Stimulated activated CD8-positive, alpha-beta memory T cell treated with anti-CD3 and anti-CD28 coated beads, Interleukin-4, amount 100 ng/mL, for 1 hour (primary cell): ENCODE results near the gene GGT7.

Experiments
- DNase-seq, 2 donors: peaks; one replicate each; pipeline ENCODE4 v3.0.0-alpha.2; 2020; ENCODE audit warnings: low read depth in 2 of 2, low spot score in 1 of 2

The GGT7 gene

GRCh38 chr20:34797012-34797995 is 75.4 kb downstream of the GGT7 start:
- DNase-seq: no peak
